ENCODE data around the gene EFNA5. TPM values are rescaled to one million over a fixed set of nuclear protein-coding genes. Genes with fewer than 3 reads are reported as not detected.

Gene EFNA5
- polyA plus RNA-seq, 1 of the 3 experiments (the other 2 are of a cell fraction), result 0.81 TPM

- TF ChIP-seq FOSL2 (IDR thresholded peaks at IDR 0.05; ENCODE audit: borderline replicate concordance, low read depth) (no peak), NFIC (IDR thresholded peaks at IDR 0.05; ENCODE audit: borderline replicate concordance) (no peak), REST (IDR thresholded peaks at IDR 0.05; ENCODE audit: low read depth, low read length) (no peak), SIN3A (IDR thresholded peaks at IDR 0.05; ENCODE audit: borderline replicate concordance, low read depth, low read length) (no peak), POLR2AphosphoS5 (IDR thresholded peaks at IDR 0.05; ENCODE audit: low read depth, low read length) (no peak), SMC3 (IDR thresholded peaks at IDR 0.05; ENCODE audit: low read depth, low read length) (no peak), CHD2 (IDR thresholded peaks at IDR 0.05; ENCODE audit: low read length, partially characterized antibody) (no peak), TAF1 (IDR thresholded peaks at IDR 0.05; ENCODE audit: borderline replicate concordance, low read depth, low read length) (no peak), MEF2A (IDR thresholded peaks at IDR 0.05; ENCODE audit: borderline replicate concordance, low read depth) (no peak), JUND (IDR thresholded peaks at IDR 0.05) (no peak), RCOR1 (IDR thresholded peaks at IDR 0.05; ENCODE audit: low read length) (no peak), NRF1 (IDR thresholded peaks at IDR 0.05; ENCODE audit: low read depth, low read length) (no peak), ZBTB33 (IDR thresholded peaks at IDR 0.05; ENCODE audit: borderline replicate concordance, low read depth) (no peak), PBX3 (IDR thresholded peaks at IDR 0.05) (no peak), GABPA (IDR thresholded peaks at IDR 0.05; ENCODE audit: low read depth) (no peak), FOXJ3 (CRISPR knock-in tag; IDR thresholded peaks at IDR 0.05) (no peak), RAD21 (IDR thresholded peaks at IDR 0.05; ENCODE audit: low read length) (no peak)
- H3K36me3 ChIP-seq (replicated peaks in 1 of 2; ENCODE audit: control insufficient read depth in 1 of 2, insufficient read depth in 2 of 2, low read length in 1 of 2), result no peaks in the 10 kb centered on the region
- CTCF ChIA-PET, result interaction anchor here (0.7 to 1.6 kb wide), 2 partner anchors 23 to 183 kb away, joined by 3 read pairs; no protein-coding TSS in a partner anchor
- no peaks in the 10 kb centered on the region for H4K20me1 ChIP-seq (ENCODE audit: insufficient read depth)
- H3K27me3 ChIP-seq (ENCODE audit: insufficient read depth), result no peaks in the 10 kb centered on the region
- H3K4me3 ChIP-seq (ENCODE audit: low read depth in 2 of 2, low read length in 1 of 2), result 0 out of 4 replicates have a peak overlapping the region, but pooled peaks of 1 of the 2 experiments have one; percentile 11
- peak overlapping the region in 1 of 2 experiments; percentile 23; a peak in 1 of 4 replicates for H3K27ac ChIP-seq (ENCODE audit: low read depth in 2 of 2, low read length in 1 of 2)
- no peak for DNase-seq
- POLR2A ChIA-PET, result no interaction called here
- H3K9me2 ChIP-seq, result no peaks in the 10 kb centered on the region
- H3K9me3 ChIP-seq, result no peaks in the 10 kb centered on the region
- peak overlapping the region; percentile 11; the same call in 1 of the 2 replicates for H2AFZ ChIP-seq (ENCODE audit: low read depth)
- H3K79me2 ChIP-seq (ENCODE audit: insufficient read depth), result no peaks in the 10 kb centered on the region
- peak overlapping the region; percentile 49 for H3K4me2 ChIP-seq
- H3F3A ChIP-seq (replicated peaks; ENCODE audit: insufficient read depth), result peaks cover 16% of the 10 kb centered on the region
- 90% methylated on average over 4 of the region's 4 CpGs for WGBS (ENCODE audit: low lambda C conversion rate)
- H3K9ac ChIP-seq, result no peak overlapping the region
- peaks cover 10 to 19% of the 10 kb centered on the region in 2 experiments for H3K4me1 ChIP-seq (ENCODE audit: control insufficient read depth in 1 of 2, insufficient read depth in 2 of 2, low read depth in 1 of 2, low read length in 1 of 2)
These were observed 239.2 kb downstream of the EFNA5 start for GRCh38 chr5:107431536-107431935.

Measured in SK-N-SH (cell line).